ENCODE results near the gene QRICH2.
"Not testable (repeated sequence)": the region's sequence is repeated elsewhere in the genome, so short reads cannot be mapped to it uniquely, and the experiment has no call there.

The QRICH2 gene

GRCh38 chr17:76248013-76248782 lies 59.9 kb downstream of the QRICH2 start:
- no peak for DNase-seq (ENCODE audit: low read depth in 2 of 2)

- no peak for DNase-seq (ENCODE audit: low read depth in 2 of 2)
Measured at GRCh38 chr17:76247304-76247703, 60.8 kb downstream of the QRICH2 start.

GRCh38 chr17:76246080-76247066 lies 61.7 kb downstream of the QRICH2 start:
- DNase-seq (ENCODE audit: low read depth in 2 of 2): peak in 1 of 2 donors; percentile 71

GRCh38 chr17:76244721-76245120 lies 63.4 kb downstream of the QRICH2 start:
- not testable (repeated sequence) for DNase-seq (ENCODE audit: low read depth in 2 of 2)

GRCh38 chr17:76243826-76244679 lies 64.0 kb downstream of the QRICH2 start:
- no peak for DNase-seq (ENCODE audit: low read depth in 2 of 2)

GRCh38 chr17:76241691-76242255 lies 66.3 kb downstream of the QRICH2 start:
- no peak for DNase-seq (ENCODE audit: low read depth in 2 of 2)

GRCh38 chr17:76241204-76241538 lies 66.9 kb downstream of the QRICH2 start:
- DNase-seq (ENCODE audit: low read depth in 2 of 2): no peak

- no peak for DNase-seq (ENCODE audit: low read depth in 2 of 2)
Measured at GRCh38 chr17:76240461-76241203, 67.4 kb downstream of the QRICH2 start, which contains the start of gene RNF157. Gene RNF157, minus strand, starts transcription at chr17:76240493. Its CDS starts 253 bp downstream, at chr17:76240240.

- DNase-seq (ENCODE audit: low read depth in 2 of 2): no peak
Measured at GRCh38 chr17:76239538-76240274, 68.4 kb downstream of the QRICH2 start.

- DNase-seq (ENCODE audit: low read depth in 2 of 2): no peak
Measured at GRCh38 chr17:76238847-76239537, 69.1 kb downstream of the QRICH2 start.

- DNase-seq (ENCODE audit: low read depth in 2 of 2): no peak
Measured at GRCh38 chr17:76237859-76238313, 70.2 kb downstream of the QRICH2 start.

- DNase-seq (ENCODE audit: low read depth in 2 of 2): no peak
Measured at GRCh38 chr17:76236603-76237002, 71.5 kb downstream of the QRICH2 start.

- DNase-seq (ENCODE audit: low read depth in 2 of 2): no peak
Measured at GRCh38 chr17:76235883-76236282, 72.2 kb downstream of the QRICH2 start.

GRCh38 chr17:76234354-76234679 lies 73.8 kb downstream of the QRICH2 start:
- no peak for DNase-seq (ENCODE audit: low read depth in 2 of 2)

- DNase-seq (ENCODE audit: low read depth in 2 of 2): no peak
Measured at GRCh38 chr17:76233588-76234353, 74.3 kb downstream of the QRICH2 start.

- DNase-seq (ENCODE audit: low read depth in 2 of 2): no peak
Measured at GRCh38 chr17:76232342-76232741, 75.7 kb downstream of the QRICH2 start.

- not testable (repeated sequence) for DNase-seq (ENCODE audit: low read depth in 2 of 2)
Measured at GRCh38 chr17:76226749-76227148, 81.3 kb downstream of the QRICH2 start.

- not testable (repeated sequence) for DNase-seq (ENCODE audit: low read depth in 2 of 2)
Measured at GRCh38 chr17:76225373-76226086, 82.5 kb downstream of the QRICH2 start.

Data from stimulated activated CD4-positive, alpha-beta T cell treated with anti-CD3 and anti-CD28 coated beads, Interleukin-15, amount 100 ng/mL, for 48 hours (primary cell).